Ishikawa (cell line): ENCODE measurements around the gene C14orf93.

ENCODE experiments used
- CEBPB ChIP-seq: IDR thresholded peaks from 2 replicates; pipeline ENCODE4 v1.6.1; 2012
- CREB1 ChIP-seq: IDR thresholded peaks from 2 replicates; pipeline ENCODE4 v1.6.1; 2012; ENCODE audit warnings: low read depth
- EGR1 ChIP-seq: IDR thresholded peaks from 2 replicates; pipeline ENCODE4 v1.6.1; 2012
- EP300 ChIP-seq: IDR thresholded peaks from 2 replicates; pipeline ENCODE4 v1.6.1; 2012; ENCODE audit warnings: borderline replicate concordance
- FOXM1 ChIP-seq: IDR thresholded peaks from 2 replicates; pipeline ENCODE4 v1.6.1; 2012; ENCODE audit warnings: low read depth, borderline replicate concordance
- NFIC ChIP-seq: IDR thresholded peaks from 2 replicates; pipeline ENCODE4 v1.6.1; 2012
- RAD21 ChIP-seq: IDR thresholded peaks from 2 replicates; pipeline ENCODE4 v1.6.1; 2012; ENCODE audit warnings: low read depth
- REST ChIP-seq: IDR thresholded peaks from 2 replicates; pipeline ENCODE4 v1.6.1; 2012; ENCODE audit warnings: low read depth, mild to moderate bottlenecking
- TAF1 ChIP-seq: IDR thresholded peaks from 2 replicates; pipeline ENCODE4 v1.6.1; 2012; ENCODE audit warnings: low read depth, mild to moderate bottlenecking
- TCF12 ChIP-seq: IDR thresholded peaks from 2 replicates; pipeline ENCODE4 v1.6.1; 2012; ENCODE audit warnings: low read depth
- TEAD4 ChIP-seq: IDR thresholded peaks from 2 replicates; pipeline ENCODE4 v1.6.1; 2012
- YY1 ChIP-seq: IDR thresholded peaks from 2 replicates; pipeline ENCODE4 v1.6.1; 2012; ENCODE audit warnings: low read depth
- ZBTB7A ChIP-seq: IDR thresholded peaks from 2 replicates; pipeline ENCODE4 v1.6.1; 2012; ENCODE audit warnings: low read depth
- TF ChIP-seq, protein P1 (sequence below): IDR thresholded peaks from 2 replicates; pipeline ENCODE4 v1.6.1; 2012
- TF ChIP-seq, protein P2 (sequence below): IDR thresholded peaks from 2 replicates; pipeline ENCODE4 v1.6.1; 2012

Gene C14orf93

DNA sequence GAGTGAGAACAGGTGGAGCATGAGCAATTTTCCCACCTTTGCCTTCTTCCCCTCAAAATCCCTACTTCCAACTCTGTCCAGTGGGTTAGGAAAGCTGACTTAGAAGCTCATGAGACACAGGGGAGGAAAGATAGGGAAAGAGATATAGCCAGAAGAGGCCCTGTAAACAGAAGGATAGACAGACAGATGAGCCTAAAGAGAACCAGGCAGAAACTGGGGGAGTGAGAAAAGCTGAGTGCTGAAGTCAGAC is 32.6 kb downstream of the C14orf93 start:
- TF ChIP-seq CEBPB (no peak), TEAD4 (no peak), REST (no peak), RAD21 (no peak)
- TF ChIP-seq, protein P1, sequence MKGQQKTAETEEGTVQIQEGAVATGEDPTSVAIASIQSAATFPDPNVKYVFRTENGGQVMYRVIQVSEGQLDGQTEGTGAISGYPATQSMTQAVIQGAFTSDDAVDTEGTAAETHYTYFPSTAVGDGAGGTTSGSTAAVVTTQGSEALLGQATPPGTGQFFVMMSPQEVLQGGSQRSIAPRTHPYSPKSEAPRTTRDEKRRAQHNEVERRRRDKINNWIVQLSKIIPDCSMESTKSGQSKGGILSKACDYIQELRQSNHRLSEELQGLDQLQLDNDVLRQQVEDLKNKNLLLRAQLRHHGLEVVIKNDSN = no peak

DNA sequence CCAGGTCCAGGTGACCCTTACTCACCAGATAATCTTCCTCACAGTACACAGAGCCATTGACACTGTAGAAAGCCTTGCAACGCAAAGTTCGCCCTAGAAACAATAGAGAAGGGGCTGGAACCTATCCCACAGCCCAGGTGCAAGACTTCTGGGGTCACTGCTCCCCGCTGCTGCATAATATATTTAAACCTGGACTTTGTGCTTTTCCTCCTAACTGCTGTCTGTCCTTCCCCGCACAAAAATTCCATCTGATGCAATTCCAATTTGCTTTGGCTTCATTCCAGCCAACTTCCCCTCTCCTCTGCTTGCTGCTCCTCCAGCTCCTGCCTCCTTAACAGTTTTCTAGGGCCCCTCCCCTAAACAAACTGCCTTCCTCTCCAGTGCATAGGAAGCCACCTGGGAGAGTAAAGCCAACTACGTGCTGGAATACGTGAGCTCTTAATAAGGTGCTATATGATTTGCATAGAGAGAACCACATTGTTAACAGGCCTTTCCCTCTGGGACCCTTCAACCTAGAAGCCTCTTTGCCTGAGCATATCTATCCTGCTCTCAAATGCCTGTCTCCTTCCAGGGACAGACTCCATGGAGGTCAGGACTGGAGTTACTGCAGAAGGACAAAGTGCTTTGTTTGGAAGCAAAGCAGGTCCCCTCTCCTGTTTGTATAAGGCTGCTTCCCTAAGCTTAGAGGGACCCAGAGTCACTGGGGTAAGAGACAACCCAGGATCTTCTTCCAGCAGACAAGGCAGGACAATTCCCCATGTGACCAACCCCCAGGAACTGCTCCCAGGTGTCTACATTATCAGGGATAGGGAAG is 33.1 kb downstream of the C14orf93 start:
- TF ChIP-seq EGR1 (no peak), NFIC (peak; percentile 65), ZBTB7A (no peak), CEBPB (0 out of 2 replicates have a peak, but pooled peaks have one; percentile 37), EP300 (no peak), TEAD4 (peak; percentile 20; the same call in 1 of the 2 replicates)
- TF ChIP-seq, protein P2, sequence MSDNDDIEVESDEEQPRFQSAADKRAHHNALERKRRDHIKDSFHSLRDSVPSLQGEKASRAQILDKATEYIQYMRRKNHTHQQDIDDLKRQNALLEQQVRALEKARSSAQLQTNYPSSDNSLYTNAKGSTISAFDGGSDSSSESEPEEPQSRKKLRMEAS = no peak

DNA sequence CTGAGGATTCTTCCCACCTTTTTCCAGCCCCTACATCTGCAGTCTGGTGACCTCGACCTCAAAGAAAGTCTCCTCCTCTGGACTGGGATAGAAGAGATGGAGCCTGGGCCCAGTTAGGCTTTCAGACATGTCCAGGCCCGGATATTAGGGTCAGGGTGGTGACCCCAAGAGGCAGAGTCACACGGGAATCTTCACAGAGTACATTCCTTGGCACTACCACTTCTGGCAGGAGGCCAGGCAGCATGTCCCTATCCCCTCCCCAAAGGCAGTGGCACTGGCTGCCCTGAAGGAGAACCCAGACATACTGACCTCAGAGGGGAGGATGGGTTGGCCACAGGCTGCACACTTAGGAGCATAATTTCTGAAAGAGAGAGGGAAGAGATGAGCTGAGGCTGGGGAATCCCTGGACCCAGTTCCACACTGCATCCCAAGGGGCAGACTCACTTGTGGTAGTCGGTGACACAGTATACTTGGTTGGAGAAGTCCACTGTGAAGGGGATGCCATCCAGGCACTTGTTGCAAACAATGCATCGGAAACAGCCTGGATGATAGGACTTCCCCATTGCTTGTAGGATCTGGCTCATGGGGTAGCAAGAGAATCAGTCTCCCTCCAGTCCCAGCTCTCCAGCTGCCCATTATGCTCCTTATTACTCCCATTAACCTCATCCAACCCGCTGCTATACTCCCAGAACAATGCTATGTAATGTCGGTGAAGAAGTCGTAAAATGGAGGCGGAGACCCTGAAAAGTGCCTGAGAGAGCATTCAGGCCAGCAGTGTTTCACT is 35.2 kb downstream of the C14orf93 start:
- TF ChIP-seq CREB1 (no peak), YY1 (no peak), CEBPB (no peak), NFIC (no peak), TAF1 (no peak), TCF12 (no peak), RAD21 (no peak), FOXM1 (no peak), TEAD4 (no peak), EP300 (no peak), EGR1 (no peak)
- TF ChIP-seq, protein P2 = no peak
- TF ChIP-seq, protein P1 = no peak

DNA sequence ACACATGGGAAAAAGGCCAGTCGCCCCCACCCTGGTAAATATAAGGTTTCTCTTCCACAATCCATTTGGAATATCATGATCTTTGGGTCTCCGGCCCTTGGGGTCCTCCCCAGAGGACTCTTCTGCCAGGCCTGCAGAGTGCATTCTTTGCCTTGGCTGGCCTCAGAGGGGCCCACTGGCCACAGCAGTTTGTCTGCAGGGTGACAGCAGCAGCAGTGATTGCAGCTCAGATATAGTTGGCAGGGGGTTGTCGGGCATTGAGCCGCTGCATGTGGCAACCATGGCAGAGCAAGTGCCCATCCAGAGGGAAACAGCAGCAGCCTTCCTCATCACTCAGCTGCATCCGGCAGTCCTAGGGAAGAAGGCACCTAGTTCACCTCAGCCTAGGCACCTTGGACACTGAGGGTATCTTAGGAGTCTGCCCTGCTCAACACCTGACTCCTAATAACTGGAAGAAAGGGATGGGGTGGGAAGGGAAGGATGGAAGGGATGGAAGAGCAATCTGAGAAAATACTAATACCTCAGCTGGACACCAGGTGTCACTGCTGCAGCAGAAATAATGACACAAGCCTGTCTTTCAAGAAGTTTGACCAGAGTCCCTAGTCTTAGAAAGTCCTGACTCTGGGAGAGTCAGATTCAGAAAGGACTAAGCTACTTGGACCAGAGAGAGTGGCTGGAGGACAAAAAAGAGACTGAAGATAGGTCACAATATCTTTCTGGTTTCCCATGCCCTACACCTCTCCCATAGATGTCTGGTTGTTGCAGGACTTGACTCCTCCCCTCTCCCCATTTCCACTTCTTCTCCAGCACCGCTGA is 36.5 kb downstream of the C14orf93 start:
- no peak for TF ChIP-seq EP300
- TF ChIP-seq, protein P1 = no peak
- peak; percentile 70 for TF ChIP-seq RAD21
- TF ChIP-seq, protein P2 = no peak

DNA sequence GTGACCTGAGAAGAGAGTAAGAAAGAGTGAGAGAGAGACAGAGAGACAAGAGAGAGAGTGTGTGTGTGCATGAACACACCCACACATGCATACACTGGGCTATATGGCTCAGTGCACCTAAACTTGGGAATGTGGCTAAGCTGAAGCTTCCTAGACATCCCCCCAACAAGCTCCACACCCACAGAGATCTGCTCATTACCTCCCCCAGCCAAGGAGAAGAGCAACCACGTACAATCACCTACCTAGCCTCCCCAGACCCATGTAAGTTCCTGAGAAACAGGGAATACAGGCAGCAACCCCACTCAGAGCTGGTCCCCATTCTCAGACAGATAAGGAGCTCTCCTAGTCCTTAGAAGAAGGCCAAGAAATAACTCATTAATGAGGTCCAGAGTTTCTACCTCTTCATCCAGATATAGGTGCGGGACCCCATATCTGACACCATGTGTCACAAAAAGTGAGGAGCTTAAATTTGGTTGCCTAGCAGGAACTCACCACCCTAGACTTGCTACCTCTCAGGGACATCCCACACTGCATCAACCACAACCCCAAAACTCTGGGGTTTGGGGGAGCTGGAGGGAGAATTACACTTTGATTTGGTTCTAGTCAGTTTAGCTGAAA is 37.5 kb downstream of the C14orf93 start:
- TF ChIP-seq FOXM1 = no peak
- no peak for TF ChIP-seq TEAD4
- TF ChIP-seq TCF12 = no peak
- no peak for TF ChIP-seq NFIC
- no peak for TF ChIP-seq EP300
- TF ChIP-seq TAF1 = no peak
- TF ChIP-seq EGR1 = no peak
- no peak for TF ChIP-seq CREB1
- TF ChIP-seq, protein P2 = no peak
- no peak for TF ChIP-seq RAD21
- no peak for TF ChIP-seq REST
- TF ChIP-seq YY1 = no peak
- TF ChIP-seq, protein P1 = no peak
- TF ChIP-seq CEBPB = no peak
- no peak for TF ChIP-seq ZBTB7A
